NCI-H2227 (cell line): ENCODE measurements around the gene OTOL1.
"Not testable (repeated sequence)": the region's sequence is repeated elsewhere in the genome, so short reads cannot be mapped to it uniquely, and the experiment has no call there.

ENCODE experiments used
- DNase-seq: peaks from one replicate; lab custom pipeline; 2025; ENCODE audit not compliant: unreplicated experiment; lab: John Stamatoyannopoulos, UW

Gene OTOL1

GRCh38 chr3:161496508-161496907 lies at the start of gene OTOL1:
Gene OTOL1, plus strand, starts transcription at chr3:161496808. Its CDS starts 0 bp downstream, at chr3:161496808.
- DNase-seq: no peak

- no peak for DNase-seq
Measured at GRCh38 chr3:161449785-161450184, 46.8 kb upstream of the OTOL1 start.

GRCh38 chr3:161452179-161452578 lies 44.4 kb upstream of the OTOL1 start:
- no peak for DNase-seq

GRCh38 chr3:161454615-161455014 lies 42.0 kb upstream of the OTOL1 start:
- DNase-seq: no peak

- no peak for DNase-seq
Measured at GRCh38 chr3:161455962-161456361, 40.6 kb upstream of the OTOL1 start.

GRCh38 chr3:161462138-161462537 lies 34.5 kb upstream of the OTOL1 start:
- no peak for DNase-seq

GRCh38 chr3:161471211-161471610 lies 25.4 kb upstream of the OTOL1 start:
- DNase-seq: no peak

- no peak for DNase-seq
Measured at GRCh38 chr3:161474139-161474538, 22.5 kb upstream of the OTOL1 start.

- DNase-seq: no peak
Measured at GRCh38 chr3:161474741-161475140, 21.9 kb upstream of the OTOL1 start.

GRCh38 chr3:161475206-161475605 lies 21.4 kb upstream of the OTOL1 start:
- no peak for DNase-seq

- no peak for DNase-seq
Measured at GRCh38 chr3:161475905-161476304, 20.7 kb upstream of the OTOL1 start.

GRCh38 chr3:161484226-161484625 lies 12.4 kb upstream of the OTOL1 start:
- no peak for DNase-seq

- not testable (repeated sequence) for DNase-seq
Measured at GRCh38 chr3:161488284-161488683, 8.3 kb upstream of the OTOL1 start.

- no peak for DNase-seq
Measured at GRCh38 chr3:161489395-161489794, 7.2 kb upstream of the OTOL1 start.

GRCh38 chr3:161490845-161491244 lies 5.8 kb upstream of the OTOL1 start:
- DNase-seq: not testable (repeated sequence)

- DNase-seq: no peak
Measured at GRCh38 chr3:161498259-161498921, 1.8 kb downstream of the OTOL1 start.

- DNase-seq: no peak
Measured at GRCh38 chr3:161500068-161500796, 3.6 kb downstream of the OTOL1 start.

- no peak for DNase-seq
Measured at GRCh38 chr3:161503271-161503670, 6.7 kb downstream of the OTOL1 start.

- no peak for DNase-seq
Measured at GRCh38 chr3:161508852-161509477, 12.4 kb downstream of the OTOL1 start.

- DNase-seq: no peak
Measured at GRCh38 chr3:161510510-161511260, 14.1 kb downstream of the OTOL1 start.

- DNase-seq: no peak
Measured at GRCh38 chr3:161523916-161524315, 27.3 kb downstream of the OTOL1 start.
